Mesothelial cell of epicardium (in vitro differentiated cells): Measurements from ENCODE around the gene NDUFS8. TPM values are rescaled to one million over a fixed set of nuclear protein-coding genes. Genes with fewer than 3 reads are reported as not detected.

Source experiments
- DNase-seq, 2 experiments: peaks; one replicate each; pipeline ENCODE4 v3.0.0; 2021; ENCODE audit warnings: low spot score in 2 of 2; ENCODE audit not compliant: unreplicated experiment in 2 of 2
- H3K27ac Mint-ChIP-seq: 2 replicates; pipeline ENCODE4 v1.8.0; 2021; ENCODE audit warnings: mixed read lengths
- H3K27me3 Mint-ChIP-seq: 2 replicates; pipeline ENCODE4 v1.8.0; 2021; ENCODE audit warnings: low read depth, mixed read lengths
- H3K36me3 Mint-ChIP-seq: 2 replicates; pipeline ENCODE4 v1.8.0; 2021; ENCODE audit warnings: mixed read lengths
- H3K4me1 Mint-ChIP-seq: 2 replicates; pipeline ENCODE4 v1.8.0; 2021; ENCODE audit warnings: mixed read lengths
- H3K4me3 Mint-ChIP-seq: 2 replicates; pipeline ENCODE4 v1.8.0; 2021; ENCODE audit warnings: mild to moderate bottlenecking, moderate library complexity, mixed read lengths
- H3K9me3 Mint-ChIP-seq: 2 replicates; pipeline ENCODE4 v1.8.0; 2021; ENCODE audit warnings: mixed read lengths
- CTCF ChIP-seq: fragments of 200-600 bp; sonication (generic); IDR thresholded peaks from one replicate; pipeline ENCODE4 v1.5.0; 2021; ENCODE audit warnings: antibody characterized with exemption; ENCODE audit not compliant: unreplicated experiment
- total RNA-seq: library from RNA; stranded (reverse); gene quantifications from 3 replicates; pipeline ENCODE4 v1.2.1, GENCODE V29; 2021

The NDUFS8 gene
- total RNA-seq, 1 donor from 2014 or later: 132 TPM

DNA sequence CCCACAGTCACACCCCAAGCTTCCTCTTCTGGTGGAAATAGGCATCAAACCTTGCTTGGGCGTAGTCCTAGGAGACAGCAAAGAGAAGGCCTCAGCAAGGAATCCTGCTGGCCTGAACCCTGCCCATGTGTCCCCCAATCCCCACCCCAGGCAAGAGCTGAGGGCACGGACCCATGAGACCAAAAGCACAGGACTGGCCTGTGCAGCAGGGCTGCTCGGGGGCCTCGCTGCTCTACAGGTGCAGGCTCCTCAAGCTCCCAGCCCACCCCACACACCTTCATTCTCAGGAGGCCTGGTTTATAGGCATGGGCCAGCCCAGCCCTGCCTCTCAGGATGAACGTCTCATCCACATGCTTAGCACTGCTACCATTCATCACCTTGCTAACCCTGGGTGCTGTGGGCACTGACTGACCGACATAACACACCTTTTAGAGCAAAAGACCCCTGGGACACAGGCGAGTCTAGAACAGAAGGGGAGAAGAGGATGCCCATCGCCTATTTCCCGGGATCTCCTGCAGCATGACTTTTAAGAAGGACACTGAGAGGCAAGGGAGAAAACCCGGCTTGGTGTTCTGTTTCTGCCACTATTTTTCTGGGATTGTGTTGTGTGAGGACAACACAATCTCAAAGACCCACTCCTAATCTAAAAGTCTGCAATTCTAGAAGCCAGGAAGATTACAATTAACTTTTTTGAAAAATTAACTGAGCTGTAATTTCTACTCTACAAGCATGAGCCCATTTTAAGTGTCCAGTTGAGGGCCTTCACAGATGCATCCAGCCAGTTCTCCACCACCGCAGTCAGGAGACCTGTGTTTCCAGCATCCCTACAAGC lies 23.7 kb downstream of the NDUFS8 start:
- Mint-ChIP-seq H3K4me1 (no peaks in the 10 kb centered on the region), H3K27ac (no peak overlapping the region), H3K36me3 (peaks cover 26% of the 10 kb centered on the region), H3K27me3 (no peaks in the 10 kb centered on the region), H3K9me3 (no peaks in the 10 kb centered on the region), H3K4me3 (no peak overlapping the region)
- no peak for TF ChIP-seq CTCF
- DNase-seq: no peak

GRCh38 chr11:68056317-68057285 lies 26.1 kb downstream of the NDUFS8 start:
- no peaks in the 10 kb centered on the region for H3K27me3 Mint-ChIP-seq
- peaks cover 39% of the 10 kb centered on the region for H3K36me3 Mint-ChIP-seq
- no peak for TF ChIP-seq CTCF
- no peak overlapping the region for H3K4me3 Mint-ChIP-seq
- no peaks in the 10 kb centered on the region for H3K4me1 Mint-ChIP-seq
- H3K9me3 Mint-ChIP-seq: no peaks in the 10 kb centered on the region
- peak overlapping the region; percentile 27 for H3K27ac Mint-ChIP-seq
- no peak for DNase-seq

DNA sequence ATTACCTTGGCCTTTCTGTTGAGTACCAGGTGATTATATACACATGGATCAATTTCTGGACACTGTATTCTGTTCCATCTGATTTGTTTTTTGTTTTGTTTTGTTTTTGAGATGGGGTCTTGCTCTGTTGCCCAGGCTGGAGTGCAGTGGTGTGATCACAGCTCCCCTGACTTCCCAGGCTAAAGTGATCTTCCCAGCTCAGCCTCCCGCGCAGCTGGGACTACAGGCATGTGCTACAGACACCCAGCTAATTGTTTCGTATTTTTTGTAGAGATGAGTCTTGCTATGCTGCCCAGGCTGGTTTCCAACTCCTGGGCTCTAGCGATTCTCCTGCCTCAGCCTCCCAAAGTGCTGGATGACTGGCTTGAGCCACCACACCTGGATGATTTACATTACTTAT lies 27.3 kb downstream of the NDUFS8 start:
- Mint-ChIP-seq H3K27me3 (no peaks in the 10 kb centered on the region), H3K27ac (no peak overlapping the region), H3K9me3 (no peaks in the 10 kb centered on the region), H3K4me3 (no peak overlapping the region), H3K4me1 (no peaks in the 10 kb centered on the region), H3K36me3 (peaks cover 46% of the 10 kb centered on the region)
- DNase-seq: no peak
- no peak for TF ChIP-seq CTCF

- TF ChIP-seq CTCF: no peak
- H3K27ac Mint-ChIP-seq: no peak overlapping the region
- no peaks in the 10 kb centered on the region for H3K27me3 Mint-ChIP-seq
- H3K9me3 Mint-ChIP-seq: no peaks in the 10 kb centered on the region
- H3K36me3 Mint-ChIP-seq: peaks cover 59% of the 10 kb centered on the region
- H3K4me3 Mint-ChIP-seq: no peak overlapping the region
- no peak for DNase-seq
- H3K4me1 Mint-ChIP-seq: no peaks in the 10 kb centered on the region
These were observed 31.0 kb downstream of the NDUFS8 start for GRCh38 chr11:68061508-68061907.

DNA sequence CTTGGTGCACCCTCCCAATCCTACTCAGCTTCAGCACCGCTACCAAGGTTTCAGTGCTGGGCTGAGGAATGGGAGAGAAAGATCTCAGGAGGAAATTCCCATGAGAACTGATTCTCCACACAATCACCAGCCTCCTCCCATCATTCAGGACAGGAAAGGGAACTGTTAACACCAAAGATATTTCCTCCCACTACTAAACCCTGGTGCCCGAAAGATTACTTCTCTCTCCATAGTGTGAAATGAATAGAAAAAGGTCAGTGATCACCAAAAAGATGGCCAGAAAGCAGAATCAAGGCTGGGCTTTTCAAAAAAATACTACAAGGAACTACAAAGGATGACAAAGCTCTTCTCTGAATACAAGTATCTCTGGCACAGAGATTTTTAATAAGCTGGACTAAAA lies 34.4 kb downstream of the NDUFS8 start:
- no peaks in the 10 kb centered on the region for H3K4me1 Mint-ChIP-seq
- DNase-seq: no peak
- no peak overlapping the region for H3K4me3 Mint-ChIP-seq
- H3K36me3 Mint-ChIP-seq: peaks cover 55% of the 10 kb centered on the region
- no peaks in the 10 kb centered on the region for H3K27me3 Mint-ChIP-seq
- no peaks in the 10 kb centered on the region for H3K9me3 Mint-ChIP-seq
- TF ChIP-seq CTCF: no peak
- no peak overlapping the region for H3K27ac Mint-ChIP-seq
